ENCODE data around the gene BRME1. TPM values are rescaled to one million over a fixed set of nuclear protein-coding genes. Genes with fewer than 3 reads are reported as not detected.

Gene BRME1
- total RNA-seq = 0.65 and 0.76 TPM in 2 replicates

DNA sequence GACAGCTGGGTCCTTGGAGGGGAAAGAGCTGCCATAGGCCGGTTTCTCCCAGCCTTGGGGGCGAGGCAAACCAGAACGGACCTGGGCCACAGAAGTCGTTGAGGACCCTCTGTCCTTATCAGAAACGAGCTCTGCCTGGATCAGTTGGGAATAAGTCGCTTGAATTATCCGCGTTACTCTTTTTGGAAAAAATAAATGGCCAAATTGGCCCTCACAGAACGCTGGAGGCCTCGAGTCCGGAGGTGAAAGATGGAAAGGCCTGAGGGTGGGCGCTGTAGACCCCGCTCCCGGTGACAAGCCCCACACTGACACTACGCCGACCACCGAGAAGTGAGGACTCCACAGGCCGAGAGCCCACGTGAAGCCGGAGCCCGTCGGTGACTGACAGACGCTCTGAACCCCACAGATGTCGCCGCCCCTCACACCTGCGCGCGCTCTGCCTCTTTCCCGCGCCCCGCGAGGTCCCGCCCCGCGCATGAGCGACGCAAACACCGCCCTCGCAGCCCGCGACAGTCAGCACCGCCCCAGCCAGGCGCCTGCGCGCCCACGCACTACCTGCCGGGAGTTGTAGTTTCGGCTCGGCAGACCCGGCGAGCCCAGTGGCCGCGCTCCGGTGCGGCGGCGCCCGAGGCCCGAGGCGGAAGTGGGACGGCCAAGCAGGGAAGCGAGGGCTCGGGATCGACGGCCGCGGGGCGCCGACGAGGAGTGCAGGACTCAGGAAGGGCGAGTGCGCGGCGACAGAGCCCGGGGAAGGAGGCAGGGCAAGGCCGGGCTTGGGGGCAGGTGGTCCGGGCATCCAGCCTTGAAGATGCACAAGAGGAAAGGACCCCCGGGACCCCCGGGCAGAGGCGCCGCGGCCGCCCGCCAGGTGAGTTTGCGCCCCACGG lies at the start of gene BRME1, which contains the start of gene CC2D1A:
BRME1 (minus strand) TSS at position 484 of the 887 bp plus-strand sequence. CDS start 1,225 bp downstream, outside the sequence.
CC2D1A (plus strand) TSS at position 568 of the 887 bp plus-strand sequence; CDS start at position 809, 241 bp downstream.

DNA sequence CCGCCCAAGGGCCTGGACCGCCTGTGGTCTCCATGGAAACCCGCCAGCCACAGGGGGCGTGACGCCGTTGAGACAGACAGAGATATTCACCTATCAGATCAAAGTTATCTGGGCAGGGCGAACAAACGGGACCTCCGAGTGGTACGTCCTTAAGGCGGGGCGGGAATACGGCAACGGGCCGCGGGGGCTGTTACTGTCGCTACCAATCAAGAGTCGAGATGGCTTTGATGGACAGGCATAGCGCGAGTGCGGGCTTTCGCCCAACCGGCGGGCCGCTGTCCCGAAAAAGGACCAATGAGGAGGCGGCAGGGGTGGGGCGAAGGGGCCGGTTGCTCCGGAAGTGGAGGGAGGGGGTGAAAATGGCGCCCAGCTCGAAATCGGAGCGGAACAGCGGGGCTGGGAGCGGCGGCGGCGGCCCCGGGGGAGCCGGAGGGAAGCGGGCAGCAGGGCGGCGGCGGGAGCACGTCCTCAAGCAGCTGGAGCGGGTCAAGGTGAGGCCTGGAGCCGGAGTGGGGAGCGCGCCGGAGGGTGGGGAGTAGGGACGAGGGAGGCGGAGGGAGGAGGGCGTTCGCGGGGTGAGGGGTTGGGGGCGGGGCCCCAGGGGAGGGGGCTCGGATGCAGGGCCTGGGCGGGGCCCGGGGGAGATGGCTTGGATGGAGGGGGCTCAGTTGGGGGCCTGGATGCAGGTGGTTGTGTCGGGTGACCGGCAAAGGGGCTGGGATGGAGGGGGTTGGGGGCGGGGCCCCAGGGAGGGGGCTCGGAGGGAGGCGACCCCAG lies 46.4 kb upstream of the BRME1 start, which contains the start of gene DCAF15:
DCAF15 (plus strand) TSS at position 356 of the 777 bp plus-strand sequence; CDS start at position 360, 4 bp downstream.

DNA sequence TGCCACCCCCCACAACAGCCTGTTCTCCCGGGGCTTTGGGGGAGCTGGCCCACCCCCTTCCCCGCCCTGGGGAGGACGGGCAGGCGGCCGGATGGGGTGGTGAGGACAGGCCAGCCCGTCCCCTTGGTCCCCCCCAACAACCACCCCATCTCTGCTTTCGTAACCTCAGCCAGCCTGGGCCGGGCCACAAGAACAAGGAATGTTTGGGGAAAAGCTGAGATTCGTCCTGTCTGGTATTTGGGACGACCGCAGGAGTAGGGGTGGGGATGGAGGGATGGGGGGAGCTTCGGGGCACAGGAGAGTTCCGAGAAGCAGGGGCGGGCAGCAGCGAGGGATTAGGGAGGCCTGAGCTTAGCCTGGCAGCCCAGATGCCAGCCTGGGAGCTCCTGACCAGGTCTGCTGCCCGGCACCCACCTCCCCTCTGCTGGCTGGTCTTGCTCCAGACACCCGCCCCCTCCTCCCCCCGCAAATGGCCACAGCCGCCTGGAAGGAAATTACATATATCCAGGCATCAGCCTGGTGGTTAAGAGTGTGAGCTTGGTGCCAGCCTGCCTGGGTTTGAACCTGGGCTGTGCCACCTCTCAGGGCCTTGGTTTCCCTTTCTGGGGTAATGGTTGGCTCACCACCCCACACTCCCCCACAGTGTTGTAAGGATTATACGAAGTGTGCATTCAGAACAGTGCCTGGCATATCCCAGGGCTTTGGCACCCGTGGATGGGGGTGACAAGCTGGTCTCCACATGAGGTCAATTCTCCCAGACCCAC lies 32.6 kb upstream of the BRME1 start, which contains the start of gene PODNL1:
PODNL1 (minus strand) TSS at position 117 of the 764 bp plus-strand sequence. CDS start 236 bp downstream, outside the sequence.

DNA sequence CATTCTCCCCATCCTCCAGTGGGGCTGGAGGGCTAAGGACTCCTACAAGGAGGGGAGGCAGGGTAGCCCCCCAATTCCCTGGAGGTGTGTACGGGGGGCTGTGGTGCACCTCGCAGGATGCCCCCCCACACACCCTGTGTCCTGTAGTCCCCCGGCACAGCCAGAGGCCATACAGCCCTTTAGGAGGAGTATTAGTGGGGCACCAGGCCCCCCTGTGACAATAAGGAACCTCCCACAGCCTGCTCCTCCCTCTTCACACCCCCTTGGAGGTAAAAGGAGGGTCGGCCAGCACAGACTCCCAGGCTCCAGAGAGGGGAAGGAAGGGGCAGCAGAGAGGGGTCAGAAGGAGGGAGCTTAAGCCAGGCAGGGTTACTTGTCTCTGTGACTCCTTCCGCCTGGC lies 29.1 kb downstream of the BRME1 start, which contains the start of gene NANOS3:
NANOS3 (plus strand) TSS at position 301 of the 400 bp plus-strand sequence. CDS start 115 bp downstream, outside the sequence.

Small RNAs within 50 kb of the gene (small RNA-seq; reads per million reads assigned to genes)
- gene MIR181C (14.2 reads per million, percentile 97 among the genes with 10 or more reads in this experiment), gene MIR181D (27.4 reads per million, percentile 98 among the genes with 10 or more reads in this experiment)

Other genes with a start within 250 kb of the BRME1 start
- gene MRI1, start 141.6 kb downstream of the BRME1 start, total RNA-seq = 38.2 and 45.4 TPM in 2 replicates
- 60.8 and 79.0 TPM in 2 replicates for gene C19orf53, start 131.7 kb downstream of the BRME1 start, total RNA-seq
- 16.8 and 21.6 TPM in 2 replicates for gene ZSWIM4, start 110.7 kb downstream of the BRME1 start, total RNA-seq
- 0.33 and 0.76 TPM in 2 replicates for gene NANOS3, start 29.0 kb downstream of the BRME1 start, total RNA-seq
- gene CC2D1A, start 84 bp upstream of the BRME1 start, total RNA-seq = 13.5 and 21.2 TPM in 2 replicates
- gene PODNL1, start 32.3 kb upstream of the BRME1 start, total RNA-seq = under 0.01 and 0.19 TPM in 2 replicates
- 16.0 and 19.7 TPM in 2 replicates for gene DCAF15, start 46.4 kb upstream of the BRME1 start, total RNA-seq
- gene RFX1, start 100.2 kb upstream of the BRME1 start, total RNA-seq = 3.1 and 3.6 TPM in 2 replicates
- not detected in 2 replicates for gene RLN3, start 122.0 kb upstream of the BRME1 start, total RNA-seq
- 4.1 and 6.5 TPM in 2 replicates for gene IL27RA, start 125.6 kb upstream of the BRME1 start, total RNA-seq
- gene PALM3, start 156.0 kb upstream of the BRME1 start, total RNA-seq = not detected in 2 replicates
- gene MISP3, start 166.7 kb upstream of the BRME1 start, total RNA-seq = 0.10 and 0.33 TPM in 2 replicates
- not detected in 2 replicates for gene C19orf67, start 179.7 kb upstream of the BRME1 start, total RNA-seq
- 26.3 and 37.6 TPM in 2 replicates for gene SAMD1, start 184.6 kb upstream of the BRME1 start, total RNA-seq
- 59.2 and 62.7 TPM in 2 replicates for gene PRKACA, start 211.6 kb upstream of the BRME1 start, total RNA-seq
- 11.4 and 20.4 TPM in 2 replicates for gene ASF1B, start 230.5 kb upstream of the BRME1 start, total RNA-seq

Measured in vein endothelial cell (primary cell).